Activated CD4-positive, alpha-beta T cell treated with anti-CD3 and anti-CD28 coated beads, Interleukin-2, amount 50 U/mL, for 48 hours (primary cell): Measurements from ENCODE around the gene COL5A1.
A peak's percentile ranks its signal among the peaks of the same experiment; 100 is the strongest.
"Not testable (repeated sequence)": the region's sequence is repeated elsewhere in the genome, so short reads cannot be mapped to it uniquely, and the experiment has no call there.

ENCODE experiments used
- DNase-seq, 2 experiments: peaks; one replicate each; pipeline ENCODE4 v3.0.0-alpha.2; 2020

The COL5A1 gene

DNA sequence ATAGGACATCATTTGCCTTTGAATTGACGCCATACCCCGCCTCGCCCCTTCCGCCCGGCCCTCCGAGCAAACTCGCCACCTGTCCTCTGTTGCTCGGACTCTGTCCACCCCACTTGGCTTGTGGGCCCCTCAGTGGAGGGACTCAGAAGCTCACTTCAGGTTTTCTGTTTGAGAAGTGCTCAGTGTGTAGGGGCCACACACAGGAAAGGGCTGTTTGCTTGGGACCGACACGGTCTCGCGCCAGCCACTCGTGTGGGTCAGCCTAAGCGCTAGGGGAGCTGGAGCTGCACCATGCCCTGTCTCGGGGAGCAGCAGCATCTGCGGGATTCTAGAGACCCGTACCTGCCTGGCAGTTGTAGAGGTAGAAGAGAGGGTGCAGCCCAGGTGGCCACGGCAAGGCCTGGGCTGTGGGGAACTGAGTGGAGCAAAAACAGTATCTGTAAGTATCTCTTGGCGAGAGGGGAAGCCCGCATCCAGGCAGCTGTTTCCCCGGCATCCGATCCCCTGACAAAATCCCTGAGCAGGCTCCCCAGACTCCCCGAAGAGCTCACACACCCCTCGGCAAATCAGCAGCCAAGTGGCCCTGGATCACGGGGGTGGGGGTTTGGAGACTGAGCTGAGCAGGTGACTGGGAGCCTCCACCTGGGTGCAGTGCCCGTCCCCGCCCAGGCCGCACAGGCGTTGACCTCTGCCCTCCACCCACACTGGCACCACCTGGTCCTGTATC, 52.2 kb downstream of the COL5A1 start:
- DNase-seq: no peak

DNA sequence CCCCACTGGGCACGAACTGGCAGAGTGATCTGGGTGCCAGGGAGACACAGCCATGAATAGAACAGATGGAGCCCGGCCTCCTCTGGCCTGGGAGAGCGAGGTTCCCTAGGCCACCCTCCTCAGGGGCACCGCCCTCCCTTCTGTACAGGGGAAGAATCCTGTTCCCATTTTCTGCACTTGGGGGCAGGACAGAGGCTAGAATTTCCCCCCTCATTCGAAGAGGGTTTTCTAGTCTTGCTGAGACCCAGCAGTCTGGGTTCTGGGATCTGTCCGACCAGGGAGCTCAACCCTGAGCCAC, 52.7 kb downstream of the COL5A1 start:
- DNase-seq: no peak

DNA sequence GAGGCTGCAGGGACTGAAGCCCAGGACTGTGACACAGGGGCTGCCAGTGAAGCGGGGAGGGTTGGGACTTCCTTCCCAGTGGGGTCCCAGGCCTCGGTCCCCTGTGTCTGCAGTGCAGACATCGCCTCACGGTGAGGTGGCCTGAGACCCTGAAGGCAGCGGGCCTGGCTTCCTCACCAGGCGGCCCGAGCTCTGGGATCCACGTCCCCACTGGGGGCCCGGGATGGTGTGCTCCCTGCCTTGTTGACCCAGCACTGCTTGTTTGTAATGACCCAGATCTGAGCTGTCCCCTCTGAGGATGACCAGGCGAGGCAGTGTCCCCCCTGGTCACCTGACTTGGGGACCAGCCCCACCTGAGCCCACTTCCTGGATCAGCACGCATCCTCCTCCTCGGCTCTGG, 53.1 kb downstream of the COL5A1 start:
- no peak for DNase-seq

DNA sequence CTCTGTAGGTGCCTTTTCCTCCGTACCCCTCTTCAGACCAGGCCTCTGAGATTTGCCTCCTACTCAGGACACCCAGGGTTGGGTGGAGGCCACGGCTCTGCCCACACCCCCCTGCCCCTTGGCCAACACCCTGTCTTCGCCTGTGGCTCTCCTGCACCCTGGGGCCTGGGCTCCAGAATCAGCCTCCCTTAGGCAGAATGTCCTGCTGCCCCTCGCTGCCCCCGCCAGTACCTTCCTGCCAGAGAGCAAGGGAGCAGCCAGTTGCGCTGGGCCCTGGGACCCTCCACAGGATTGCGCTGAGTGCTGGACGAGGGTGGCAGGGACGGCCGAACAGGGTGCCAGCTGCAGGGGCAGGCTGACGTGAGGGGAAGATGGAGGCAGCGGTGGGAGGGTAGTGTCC, 53.5 kb downstream of the COL5A1 start:
- no peak for DNase-seq

DNA sequence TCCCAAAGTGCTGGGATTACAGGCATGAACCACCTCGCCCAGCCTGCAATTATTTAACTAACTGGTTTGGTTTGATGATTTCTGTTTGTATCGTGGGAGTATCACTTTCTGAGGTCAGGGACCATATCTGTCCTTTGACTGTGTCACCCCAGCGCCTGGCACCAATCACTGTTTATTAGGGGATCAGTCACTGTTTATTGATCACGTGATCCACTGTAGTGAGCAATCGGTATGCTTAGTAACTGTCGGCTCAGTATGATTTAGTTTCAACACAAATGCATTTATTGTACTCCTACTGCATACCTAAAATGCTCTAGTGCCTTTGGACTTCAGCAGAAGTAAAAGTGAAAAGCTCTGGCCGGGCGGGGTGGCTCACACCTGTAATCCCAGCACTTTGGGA, 54.8 kb downstream of the COL5A1 start:
- no peak for DNase-seq

DNA sequence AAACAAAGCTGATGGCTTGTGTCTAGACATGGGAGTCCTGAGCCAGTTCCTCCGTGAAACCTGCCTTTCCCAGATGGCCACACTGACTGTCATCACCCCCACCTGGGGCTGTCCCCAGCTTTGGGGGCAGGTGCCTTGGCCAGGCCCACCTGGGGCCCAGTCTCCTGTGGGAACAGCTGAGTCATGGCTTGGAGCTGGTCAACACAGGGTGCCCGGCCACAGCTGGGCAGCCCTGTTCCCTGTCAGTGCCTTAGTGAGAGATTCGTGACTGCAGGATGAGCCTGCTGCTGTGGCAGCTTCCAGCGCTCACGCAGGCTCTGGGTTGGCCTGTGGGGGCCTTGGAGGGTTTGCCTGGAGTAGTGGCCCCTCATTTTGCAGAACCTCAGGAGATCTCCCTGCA, 56.5 kb downstream of the COL5A1 start:
- no peak for DNase-seq

DNA sequence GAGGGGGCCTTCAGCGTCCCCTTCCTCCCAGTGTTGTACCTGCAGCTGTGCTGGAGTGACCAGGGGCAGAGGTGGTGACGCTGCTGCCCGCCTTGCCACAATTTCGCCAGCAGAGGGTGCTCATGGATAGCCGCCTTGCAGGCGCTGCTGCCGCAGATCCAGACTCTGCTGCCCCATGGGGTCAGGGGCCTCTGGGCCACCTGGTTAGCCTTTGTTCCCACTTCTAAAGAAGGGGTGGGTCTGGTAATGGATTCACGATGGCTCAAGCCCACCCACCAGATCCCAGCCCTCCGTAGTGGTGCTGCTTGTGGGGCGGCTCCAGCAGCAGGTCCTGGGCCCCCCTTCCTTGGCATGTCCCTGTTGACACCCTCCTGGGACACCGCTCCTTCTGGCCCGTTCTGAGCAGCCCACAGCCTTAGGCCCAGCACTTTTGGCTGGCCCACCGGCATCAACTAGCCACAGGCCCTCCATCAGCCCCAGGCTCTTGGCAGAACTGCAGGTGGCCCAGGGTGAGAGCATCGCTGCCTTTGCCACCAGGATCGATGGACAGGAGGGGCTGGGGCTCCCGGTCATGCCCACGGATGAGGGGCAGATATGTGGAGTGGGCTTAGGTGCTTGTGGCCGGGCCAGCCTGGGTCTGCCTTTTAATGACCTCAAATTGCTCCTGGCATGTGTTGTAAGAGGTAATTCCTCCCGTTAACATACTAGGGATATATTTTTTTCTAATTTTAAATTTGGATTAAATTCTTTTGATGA, 57.2 kb downstream of the COL5A1 start:
- peak; percentile 62 to 70 for DNase-seq

DNA sequence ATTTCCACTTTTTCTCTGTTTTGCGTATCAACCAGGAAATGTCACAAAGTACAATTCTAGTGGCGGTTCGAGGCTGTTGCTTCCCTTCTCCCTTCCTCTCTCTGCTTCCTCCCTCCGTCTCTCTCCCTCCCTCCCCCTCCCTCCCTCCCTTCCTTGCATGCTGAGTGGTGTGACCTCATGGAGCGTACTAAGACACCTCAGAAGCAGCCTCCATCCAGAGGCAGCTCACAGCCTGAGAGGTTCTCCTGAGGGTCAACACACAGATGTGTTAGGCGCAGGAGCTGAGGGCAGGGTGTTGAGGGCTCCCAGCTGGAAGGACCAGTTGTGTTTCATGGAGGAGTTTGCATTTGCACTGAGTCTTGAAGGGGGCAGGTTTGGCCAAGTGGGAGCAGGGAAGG, 57.7 kb downstream of the COL5A1 start:
- DNase-seq: no peak

DNA sequence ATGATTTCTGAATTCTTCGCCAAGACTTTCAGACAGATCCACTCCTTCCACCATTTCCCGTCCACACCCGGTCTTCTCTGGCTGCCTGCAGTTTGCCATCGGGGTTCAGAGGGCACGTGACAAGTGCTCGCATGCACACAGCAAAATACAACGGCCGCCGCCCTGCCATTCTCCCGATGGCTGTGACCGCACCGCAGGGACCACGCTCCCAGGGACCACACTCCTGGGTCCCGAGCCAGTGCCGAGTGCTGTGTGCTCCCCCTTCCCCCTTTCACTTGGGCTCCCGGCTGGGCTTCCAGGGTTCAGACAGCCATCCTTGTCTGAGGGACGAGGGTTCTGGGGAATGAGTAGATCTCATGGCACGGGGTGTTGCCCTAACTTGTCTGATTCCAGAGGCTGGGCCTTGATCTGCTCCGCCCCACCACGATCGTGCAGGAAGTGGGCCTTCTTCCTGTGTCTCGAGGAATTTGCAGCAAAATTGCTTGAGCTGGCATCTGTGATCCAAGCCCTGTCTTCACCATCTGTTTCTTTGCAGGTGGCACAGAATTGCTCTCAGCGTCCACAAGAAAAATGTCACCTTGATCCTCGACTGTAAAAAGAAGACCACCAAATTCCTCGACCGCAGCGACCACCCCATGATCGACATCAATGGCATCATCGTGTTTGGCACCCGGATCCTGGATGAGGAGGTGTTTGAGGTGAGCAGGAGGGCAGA, 59.2 kb downstream of the COL5A1 start:
- no peak for DNase-seq

DNA sequence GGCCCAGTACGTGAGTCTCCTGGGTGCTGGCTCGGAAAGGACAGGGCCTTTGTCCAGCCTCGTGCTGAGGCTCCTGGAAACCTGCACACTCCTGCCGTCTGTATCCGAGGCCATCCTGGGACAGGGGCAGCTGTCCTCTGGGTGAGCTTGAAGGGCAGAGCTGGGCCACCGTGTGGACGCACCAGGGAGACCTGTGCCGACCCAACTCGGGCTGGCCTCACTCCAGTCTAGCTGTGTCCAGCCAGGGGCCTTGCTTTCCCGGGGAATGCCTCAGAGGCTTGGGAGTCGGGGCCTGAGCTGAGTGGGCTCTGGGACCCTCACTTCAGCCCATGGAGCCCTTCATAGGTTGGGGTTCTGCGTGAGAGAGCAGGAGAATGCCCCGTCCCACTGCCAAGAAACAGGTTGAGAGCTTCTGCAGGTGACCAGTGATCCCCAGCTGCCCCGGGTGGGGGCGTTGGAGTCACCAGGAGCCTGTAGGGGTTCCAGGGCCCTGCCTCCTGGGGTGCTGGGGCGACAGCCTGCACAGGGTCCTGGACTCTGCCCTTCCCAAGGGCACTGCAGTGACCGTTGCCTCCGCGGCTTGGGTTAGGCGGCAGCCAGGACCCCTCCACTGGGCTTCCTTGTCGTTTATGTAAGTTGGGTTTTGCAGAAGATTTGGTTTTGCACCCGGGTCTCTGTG, 60.1 kb downstream of the COL5A1 start:
- DNase-seq: no peak

DNA sequence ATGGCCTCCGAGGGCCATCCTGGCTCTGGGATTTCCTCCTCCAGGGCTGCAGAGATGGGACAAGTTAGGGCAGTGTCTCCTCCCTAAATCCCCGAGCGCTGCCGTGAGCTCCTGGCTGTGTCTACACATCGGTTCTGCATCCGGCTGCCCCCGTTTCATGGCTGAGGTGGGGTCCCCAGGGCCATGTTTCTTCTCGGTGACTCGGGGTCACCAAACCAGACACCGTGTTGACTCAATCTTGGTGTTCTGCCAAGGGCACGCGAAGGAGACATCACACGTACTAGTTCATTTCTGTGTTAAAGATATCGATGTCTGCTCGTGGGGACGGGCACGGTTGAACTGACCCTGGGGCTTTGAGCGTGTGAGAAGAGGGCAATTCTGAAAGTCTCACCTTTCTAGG, 60.7 kb downstream of the COL5A1 start:
- DNase-seq: no peak

DNA sequence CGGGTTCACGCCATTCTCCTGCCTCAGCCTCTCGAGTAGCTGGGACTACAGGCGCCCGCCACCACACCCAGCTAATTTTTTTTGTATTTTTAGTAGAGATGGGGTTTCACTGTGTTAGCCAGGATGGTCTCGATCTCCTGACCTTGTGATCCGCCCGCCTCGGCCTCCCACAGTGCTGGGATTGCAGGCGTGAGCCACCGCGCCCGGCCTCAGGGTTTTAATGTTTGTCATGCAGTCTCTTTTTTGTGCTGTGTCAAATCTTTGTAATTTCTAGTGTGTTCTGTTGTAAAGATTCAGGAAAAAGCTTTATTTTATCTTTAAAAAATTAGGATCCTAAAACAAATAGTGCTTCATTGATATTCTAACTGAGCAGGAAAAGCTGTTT, 62.1 kb downstream of the COL5A1 start:
- DNase-seq: not testable (repeated sequence)

DNA sequence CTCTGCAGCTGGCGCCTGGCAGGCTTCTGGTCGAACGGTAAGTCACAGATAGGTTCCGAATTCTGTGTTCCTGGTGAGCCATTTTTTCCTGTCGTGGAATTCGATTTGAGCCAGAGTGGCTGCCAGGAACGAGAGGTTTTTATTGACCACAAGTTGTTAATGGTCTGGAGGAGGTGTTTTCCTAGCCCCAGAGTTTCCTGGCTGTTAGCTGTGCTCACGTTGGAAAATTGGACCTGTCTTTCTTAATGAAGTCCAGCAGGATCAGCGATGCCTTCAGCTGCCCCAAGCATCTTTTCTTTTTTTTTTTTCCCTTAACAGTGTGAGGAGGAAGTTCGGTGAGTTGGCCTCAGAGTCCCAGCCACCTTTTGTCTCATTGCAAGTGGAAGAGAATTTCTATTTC, 62.9 kb downstream of the COL5A1 start:
- no peak for DNase-seq

DNA sequence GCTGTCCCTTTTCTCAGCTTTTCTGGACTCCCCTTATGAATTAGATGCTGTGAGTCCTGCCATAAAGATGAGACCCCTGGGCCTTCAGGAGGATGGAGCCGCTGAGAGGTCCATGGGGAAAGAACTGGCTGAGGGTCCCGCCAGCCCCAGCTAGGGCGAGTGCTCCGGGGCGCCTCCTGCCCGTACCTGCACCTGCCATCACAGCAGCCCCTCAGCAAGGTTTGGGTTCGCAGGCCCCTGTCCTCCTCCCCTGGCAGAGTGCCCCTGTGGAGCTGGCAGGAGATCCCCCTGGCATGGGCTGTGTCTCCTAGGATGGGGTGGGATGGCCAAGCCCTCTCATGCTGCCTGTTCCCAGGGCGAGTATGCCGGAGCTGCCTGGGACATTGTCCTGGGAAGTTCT, 64.2 kb downstream of the COL5A1 start:
- no peak for DNase-seq

DNA sequence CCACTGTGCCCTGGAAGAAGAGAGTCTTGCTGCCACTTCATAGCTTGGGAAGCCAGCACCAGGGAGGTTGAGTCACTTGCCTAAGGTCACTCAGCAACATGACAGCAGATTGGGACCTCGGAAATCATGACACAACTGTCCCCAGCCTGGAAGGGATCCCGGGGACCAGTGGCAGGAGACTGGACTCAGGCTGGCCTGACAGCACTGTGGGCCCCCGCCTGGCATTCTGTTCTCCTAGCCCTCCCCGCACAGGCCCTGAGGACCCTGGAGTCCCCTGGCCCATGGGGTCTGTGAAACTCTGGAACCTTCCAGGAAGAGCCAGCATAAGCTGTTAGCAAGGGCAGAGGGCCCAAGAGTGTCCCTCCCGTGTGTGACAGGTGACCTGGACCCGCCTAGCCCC, 64.9 kb downstream of the COL5A1 start:
- no peak for DNase-seq

DNA sequence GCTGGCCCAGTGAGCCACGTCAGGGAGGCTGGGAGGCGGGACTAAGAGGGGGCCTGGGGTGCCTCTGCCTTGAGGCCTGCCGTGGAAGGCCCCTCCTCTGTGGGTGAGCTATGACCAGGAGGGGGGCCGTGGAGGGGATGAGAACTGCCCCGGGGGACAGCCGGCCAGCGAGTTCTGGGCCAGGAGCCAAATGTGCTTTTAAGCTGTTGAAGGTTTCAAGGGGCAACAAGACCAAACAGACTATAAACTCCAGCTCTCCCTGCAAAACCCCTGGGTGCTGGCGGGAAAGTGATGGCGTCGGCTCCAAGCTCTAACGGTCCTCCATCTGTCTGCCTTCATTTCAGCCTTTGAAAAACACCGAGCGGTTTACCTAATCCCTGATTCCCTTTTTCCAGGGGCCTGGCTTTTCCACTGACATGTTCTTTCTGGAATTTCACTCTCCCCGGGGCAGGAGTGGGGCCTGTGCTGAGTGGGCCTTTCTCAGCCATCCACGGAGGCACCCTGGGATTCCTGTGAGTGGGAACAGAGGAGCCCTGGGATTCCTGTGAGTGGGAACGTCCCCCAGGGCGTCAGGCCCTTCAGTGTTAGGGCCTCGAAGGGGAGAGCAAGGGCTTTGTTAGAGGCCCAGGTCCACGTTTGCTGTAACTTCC, 65.6 kb downstream of the COL5A1 start:
- DNase-seq: no peak

DNA sequence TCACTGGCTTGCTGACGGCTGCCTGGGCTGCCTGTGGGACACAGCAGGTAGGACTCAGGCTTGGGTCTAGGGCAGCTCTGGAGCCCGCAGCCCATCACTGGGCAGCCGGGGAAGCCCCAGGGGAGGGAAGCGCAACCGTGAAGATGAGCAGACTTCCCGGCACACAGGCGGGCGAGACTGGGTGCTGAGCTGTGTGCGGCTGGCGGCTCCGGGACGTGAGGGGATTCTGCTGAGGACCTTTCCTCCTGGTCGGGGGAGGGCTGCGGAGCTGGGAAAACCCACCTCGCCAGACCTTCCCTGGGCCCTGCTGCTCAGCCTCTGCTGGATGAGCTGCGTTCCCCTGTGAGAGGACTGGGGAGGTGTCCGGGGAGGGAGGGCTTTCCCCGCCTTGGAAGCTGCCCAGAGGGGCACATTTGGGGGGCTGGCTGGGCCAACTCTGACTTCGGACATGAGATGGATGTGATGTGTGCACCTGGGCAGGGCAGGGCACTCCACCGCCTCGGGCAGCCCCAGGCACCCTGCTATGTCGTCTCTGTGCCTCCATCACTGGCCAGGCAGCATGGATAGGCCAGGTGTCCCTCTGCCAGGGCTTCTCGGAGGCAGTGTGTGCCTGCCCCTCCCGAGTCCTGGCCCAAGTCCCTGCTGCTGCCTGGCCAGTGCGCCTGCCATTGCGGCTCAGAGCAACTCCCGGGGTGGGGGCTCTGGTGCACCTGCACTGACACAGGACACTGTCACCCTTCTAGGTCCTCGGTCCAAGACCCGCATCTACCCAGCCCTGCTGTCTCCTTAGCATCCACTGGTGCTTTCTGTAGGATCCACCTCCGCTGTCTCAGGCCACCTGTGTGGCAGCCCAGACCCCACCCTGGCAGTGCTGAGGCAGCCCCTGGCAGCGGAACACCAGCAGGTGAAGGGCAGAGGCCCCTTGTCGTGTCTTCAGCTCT, 66.4 kb downstream of the COL5A1 start:
- DNase-seq: no peak

DNA sequence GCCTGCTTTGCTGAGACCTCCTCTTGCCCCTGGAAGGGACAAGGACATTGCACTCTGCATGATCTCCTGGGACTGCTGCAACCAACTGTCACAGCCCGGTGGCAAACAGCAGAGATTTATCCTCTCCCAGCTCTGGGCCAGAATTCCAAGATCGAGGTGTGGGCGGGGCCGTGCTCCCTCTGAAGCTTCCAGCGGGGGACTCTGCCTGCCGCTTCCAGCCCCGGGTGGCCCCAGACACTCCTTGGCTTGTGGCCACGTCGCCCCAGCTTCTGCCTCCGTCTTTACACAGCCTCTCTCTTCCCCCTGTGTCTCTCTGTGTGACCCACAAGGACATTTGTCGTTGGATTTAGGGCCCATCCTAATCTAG, 67.1 kb downstream of the COL5A1 start:
- no peak for DNase-seq

DNA sequence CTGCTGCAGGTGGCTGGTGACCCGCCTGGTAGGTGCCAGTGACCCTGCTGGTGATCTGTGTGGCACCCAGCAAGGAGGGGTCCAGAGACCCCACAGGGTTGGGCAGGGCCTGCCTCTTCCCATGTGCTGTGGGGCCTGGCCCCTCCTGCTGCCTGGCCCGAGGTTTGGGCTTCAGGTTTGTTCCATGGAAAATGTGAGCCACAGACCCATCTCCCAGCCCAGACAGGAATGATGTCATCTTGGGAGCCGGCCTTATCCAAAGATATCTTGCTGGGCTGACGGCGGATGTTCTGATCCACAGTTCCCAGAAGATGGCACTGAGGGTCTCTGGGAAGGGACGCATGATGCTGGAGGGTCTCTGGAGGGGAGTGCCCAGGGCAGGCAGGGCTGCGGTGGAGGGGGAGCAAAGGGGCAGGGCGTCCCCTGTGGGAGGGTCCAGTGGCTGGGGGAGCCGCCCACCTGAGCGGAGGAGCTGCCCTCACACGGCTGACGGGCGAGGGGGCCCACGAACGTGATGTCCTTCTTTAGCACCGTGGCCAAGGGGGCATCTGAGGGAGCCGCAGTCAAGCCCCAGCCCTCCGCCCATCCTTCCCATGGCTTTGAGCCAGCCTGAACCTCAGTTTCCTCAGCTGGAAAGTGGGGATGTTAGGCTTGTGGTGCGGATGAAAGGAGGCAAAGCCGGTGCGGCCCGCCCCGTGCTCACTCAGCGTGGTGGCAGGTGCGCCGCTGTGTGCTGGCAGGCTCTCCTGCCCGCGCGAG, 68.1 kb downstream of the COL5A1 start:
- no peak for DNase-seq

DNA sequence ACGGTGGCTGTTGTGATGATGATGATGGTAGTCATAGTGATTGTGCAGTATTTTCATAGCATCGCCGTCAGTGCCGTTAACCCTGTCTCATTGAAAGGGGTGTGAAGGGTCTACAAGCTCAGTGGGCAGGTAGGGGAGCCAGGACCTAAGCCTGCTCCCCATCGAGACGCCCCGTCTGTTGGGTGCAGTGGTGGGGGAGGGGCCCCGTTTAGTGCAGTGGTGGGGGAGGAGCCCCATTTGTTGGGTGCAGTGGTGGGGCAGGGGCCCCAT, 68.6 kb downstream of the COL5A1 start:
- DNase-seq: no peak

DNA sequence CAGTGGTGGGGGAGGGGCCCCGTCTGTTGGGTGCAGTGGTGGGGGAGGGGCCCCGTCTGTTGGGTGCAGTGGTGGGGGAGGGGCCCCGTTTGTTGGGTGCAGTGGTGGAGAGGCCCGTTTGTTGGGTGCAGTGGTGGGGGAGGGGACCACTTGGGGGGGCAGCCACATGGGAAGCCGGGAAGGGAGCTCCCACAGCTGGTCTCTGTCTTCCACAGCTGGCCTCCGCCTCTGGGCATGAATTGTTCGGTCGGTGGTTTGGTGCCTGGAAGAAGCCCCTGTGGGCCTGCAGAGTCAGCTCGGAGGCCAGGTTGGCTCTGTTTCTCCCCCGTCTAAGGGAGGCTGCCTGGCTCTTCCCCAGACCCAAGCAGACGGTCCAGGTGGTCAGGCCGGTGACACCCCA, 69.3 kb downstream of the COL5A1 start:
- DNase-seq: no peak

DNA sequence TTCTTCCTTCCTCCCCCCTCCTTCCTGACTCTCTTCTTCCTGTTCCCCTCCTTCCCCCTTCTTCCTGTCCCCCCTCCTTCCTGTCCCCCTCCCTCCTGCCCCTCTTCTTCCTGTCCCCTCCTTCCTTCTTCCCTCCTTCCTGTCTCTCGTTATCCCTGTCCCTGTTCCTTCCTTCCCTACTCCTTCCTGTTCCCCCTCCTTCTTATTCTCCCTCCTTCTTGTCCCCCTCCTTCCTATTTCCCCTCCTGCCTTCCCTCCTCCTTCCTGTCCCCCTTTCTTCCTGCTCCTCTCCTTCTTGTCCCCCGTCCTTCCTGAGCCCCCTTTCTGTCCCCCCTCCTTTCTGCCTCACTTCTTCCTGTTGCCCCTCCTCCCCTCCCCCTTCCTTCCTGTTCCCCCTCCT, 70.6 kb downstream of the COL5A1 start:
- DNase-seq: no peak
